ENCODE results near the gene RALGAPB. TPM values are rescaled to one million over a fixed set of nuclear protein-coding genes. Genes with fewer than 3 reads are reported as not detected.

Gene RALGAPB
- polyA plus RNA-seq, 2 of the 4 experiments (the other 2 are of a cell fraction), result 15.1 to 35.9 TPM

DNA sequence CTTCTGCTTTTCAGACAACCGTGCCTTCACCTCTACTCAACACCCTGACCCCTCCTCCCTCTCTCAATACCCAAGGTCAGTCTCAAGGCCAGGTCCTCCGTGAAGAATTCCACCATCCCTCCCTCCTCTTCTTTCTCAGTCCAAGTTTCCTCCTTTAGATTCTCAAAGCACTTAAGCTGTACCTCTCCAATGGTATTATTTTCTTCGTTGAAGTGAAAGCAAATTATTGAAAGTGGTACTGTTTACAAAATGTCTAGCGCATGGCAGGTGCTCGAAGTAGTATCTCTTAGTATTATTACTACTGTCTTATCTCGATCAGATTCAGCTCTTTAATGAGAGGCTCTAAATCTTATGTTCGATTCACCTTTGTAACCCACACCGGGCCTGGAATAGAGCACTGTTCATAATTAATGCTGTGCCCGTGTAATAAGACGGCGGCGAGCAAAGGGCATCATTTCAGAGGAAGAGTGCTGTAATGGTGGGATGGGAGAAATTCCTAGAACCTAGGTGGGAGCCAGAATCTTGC, 593 bp upstream of the RALGAPB start:
- WGBS (ENCODE audit: missing lambda C conversion rate), result 25% methylated on average over 12 of the region's 12 CpGs
- no peak for FAIRE-seq

DNA sequence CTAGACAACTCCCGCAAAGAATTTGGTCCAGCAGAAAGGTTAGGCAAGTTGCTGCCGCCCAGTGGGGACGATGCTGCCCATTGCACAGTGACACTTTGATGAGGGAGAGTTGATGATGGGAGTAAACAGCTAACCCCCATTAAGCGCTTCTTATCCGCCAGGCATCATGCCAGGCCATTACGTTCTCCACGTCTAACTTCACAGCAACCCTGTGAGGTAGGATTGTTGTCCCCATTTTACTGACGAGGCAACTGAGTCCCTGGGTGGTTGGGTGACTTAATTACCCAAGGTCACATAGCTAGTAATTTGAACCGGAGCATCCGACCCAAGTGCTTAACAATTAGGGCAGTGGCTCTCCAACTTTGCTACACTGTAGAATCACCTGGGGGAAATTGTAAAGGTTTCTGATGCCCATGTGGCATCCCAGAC, 738 bp downstream of the RALGAPB start:
- ChIA-PET POLR2A (interaction anchor here (1.2 to 2.0 kb wide), 4 partner anchors 16 to 111 kb away, joined by 3 to 30 read pairs (median 14); partner anchors contain the start of gene SNHG17), CTCF (interaction anchor here (0.7 to 11.1 kb wide), 11 partner anchors 11 to 489 kb away, joined by 3 to 110 read pairs (median 5); partner anchors contain the start of genes DHX35 and SNHG17)
- FAIRE-seq (no peak), DNase-seq (ENCODE audit: low read depth in 1 of 2, low spot score in 1 of 2) (peak in 1 of 2 experiments; percentile 25), ATAC-seq (no peak; a peak in 1 of 6 replicates)
- Histone ChIP-seq H3K9me3 (no peaks in the 10 kb centered on the region), H3K4me2 (peak overlapping the region; percentile 89), H3K27ac (peak overlapping the region; percentile 87 to 93), H3K4me3 (peak overlapping the region; percentile 89), H3K4me1 (peaks cover 18% of the 10 kb centered on the region)
- TF ChIP-seq ESRRA (IDR thresholded peaks at IDR 0.05; ENCODE audit: borderline replicate concordance, low read length), result 0 out of 2 replicates have a peak, but pooled peaks have one; percentile 29
- TF ChIP-seq, protein P1, sequence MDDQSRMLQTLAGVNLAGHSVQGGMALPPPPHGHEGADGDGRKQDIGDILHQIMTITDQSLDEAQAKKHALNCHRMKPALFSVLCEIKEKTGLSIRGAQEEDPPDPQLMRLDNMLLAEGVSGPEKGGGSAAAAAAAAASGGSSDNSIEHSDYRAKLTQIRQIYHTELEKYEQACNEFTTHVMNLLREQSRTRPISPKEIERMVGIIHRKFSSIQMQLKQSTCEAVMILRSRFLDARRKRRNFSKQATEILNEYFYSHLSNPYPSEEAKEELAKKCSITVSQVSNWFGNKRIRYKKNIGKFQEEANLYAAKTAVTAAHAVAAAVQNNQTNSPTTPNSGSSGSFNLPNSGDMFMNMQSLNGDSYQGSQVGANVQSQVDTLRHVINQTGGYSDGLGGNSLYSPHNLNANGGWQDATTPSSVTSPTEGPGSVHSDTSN (IDR thresholded peaks at IDR 0.05), result no peak
- TF ChIP-seq KDM1A (IDR thresholded peaks at IDR 0.05; ENCODE audit: low read depth), result peak; percentile 31; the same call in 1 of the 2 replicates
- no peak for TF ChIP-seq EP300 (IDR thresholded peaks at IDR 0.05)
- no peak for TF ChIP-seq EHMT2 (IDR thresholded peaks at IDR 0.05; ENCODE audit: low read depth)
- 6% methylated on average over 10 of the region's 10 CpGs for WGBS (ENCODE audit: missing lambda C conversion rate)

More for the DNA sequence above, 593 bp upstream of the RALGAPB start:
- Histone ChIP-seq H3K27ac (peak overlapping the region; percentile 68 to 74), H3K4me1 (peaks cover 18% of the 10 kb centered on the region), H3K9me3 (no peaks in the 10 kb centered on the region), H3K4me2 (peak overlapping the region; percentile 76), H3K4me3 (peak overlapping the region; percentile 89)
- POLR2A ChIA-PET, result interaction anchor here (0.9 to 2.0 kb wide), 8 partner anchors 12 to 113 kb away, joined by 3 to 30 read pairs (median 4); partner anchors contain the start of gene SNHG17
- DNase-seq (ENCODE audit: low read depth in 1 of 2, low spot score in 1 of 2) (no peak), ATAC-seq (no peak; a peak in 4 of 6 replicates)
- TF ChIP-seq NR3C1 (IDR thresholded peaks at IDR 0.05) (no peak), KDM1A (IDR thresholded peaks at IDR 0.05; ENCODE audit: low read depth) (no peak), RAD21 (conservative IDR thresholded peaks at IDR 0.05 in 1 of 2, IDR thresholded peaks at IDR 0.05 in 1 of 2) (no peak), MAFK (IDR thresholded peaks at IDR 0.05; ENCODE audit: partially characterized antibody) (no peak)
- TF ChIP-seq, protein P2, sequence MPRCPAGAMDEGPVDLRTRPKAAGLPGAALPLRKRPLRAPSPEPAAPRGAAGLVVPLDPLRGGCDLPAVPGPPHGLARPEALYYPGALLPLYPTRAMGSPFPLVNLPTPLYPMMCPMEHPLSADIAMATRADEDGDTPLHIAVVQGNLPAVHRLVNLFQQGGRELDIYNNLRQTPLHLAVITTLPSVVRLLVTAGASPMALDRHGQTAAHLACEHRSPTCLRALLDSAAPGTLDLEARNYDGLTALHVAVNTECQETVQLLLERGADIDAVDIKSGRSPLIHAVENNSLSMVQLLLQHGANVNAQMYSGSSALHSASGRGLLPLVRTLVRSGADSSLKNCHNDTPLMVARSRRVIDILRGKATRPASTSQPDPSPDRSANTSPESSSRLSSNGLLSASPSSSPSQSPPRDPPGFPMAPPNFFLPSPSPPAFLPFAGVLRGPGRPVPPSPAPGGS (IDR thresholded peaks at IDR 0.05), result no peak
- TF ChIP-seq, protein P3, sequence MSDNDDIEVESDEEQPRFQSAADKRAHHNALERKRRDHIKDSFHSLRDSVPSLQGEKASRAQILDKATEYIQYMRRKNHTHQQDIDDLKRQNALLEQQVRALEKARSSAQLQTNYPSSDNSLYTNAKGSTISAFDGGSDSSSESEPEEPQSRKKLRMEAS (IDR thresholded peaks at IDR 0.05), result no peak
- CTCF ChIA-PET, result interaction anchor here (0.7 to 11.1 kb wide), 18 partner anchors 9 to 152 kb away, joined by 3 to 110 read pairs (median 4); partner anchors contain the start of gene SNHG17

DNA sequence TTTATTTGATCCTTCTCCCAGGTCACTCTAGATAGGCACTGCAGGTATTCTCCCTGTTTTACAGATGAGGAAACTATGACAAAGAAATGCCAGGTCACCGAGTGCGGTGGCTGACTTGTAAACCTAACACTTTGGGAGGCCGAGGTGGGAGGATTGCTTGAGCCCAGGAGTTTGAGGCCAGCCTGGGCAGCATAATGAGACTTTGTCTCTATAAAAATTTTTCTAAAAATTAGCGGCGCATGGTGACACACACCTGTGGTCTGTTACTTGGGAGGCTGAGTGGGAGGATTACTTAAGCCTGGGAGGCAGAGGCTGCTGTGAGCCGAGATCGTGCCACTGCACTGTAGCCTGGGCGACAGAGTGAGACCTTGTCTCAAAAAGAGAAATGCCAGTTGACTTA, 5.1 kb downstream of the RALGAPB start:
- Histone ChIP-seq H3K9me3 (no peaks in the 10 kb centered on the region), H3K4me1 (peaks cover 13% of the 10 kb centered on the region), H3K27ac (no peak overlapping the region), H3K4me3 (no peak overlapping the region), H3K4me2 (no peak overlapping the region)
- CTCF ChIA-PET, result interaction anchor here (0.6 to 2.0 kb wide), 3 partner anchors 31 to 54 kb away, joined by 3 to 8 read pairs (median 5); partner anchors contain the start of gene SNHG17
- no peak for TF ChIP-seq FOXS1 (CRISPR knock-in tag; IDR thresholded peaks at IDR 0.05)
- no peak for TF ChIP-seq SREBF2 (IDR thresholded peaks at IDR 0.05)
- TF ChIP-seq CEBPB (IDR thresholded peaks at IDR 0.05), result no peak
- TF ChIP-seq SMC3 (IDR thresholded peaks at IDR 0.05), result no peak
- 92% methylated on average over 8 of the region's 8 CpGs for WGBS (ENCODE audit: missing lambda C conversion rate)
- ATAC-seq (no peak), FAIRE-seq (no peak), DNase-seq (ENCODE audit: low read depth in 1 of 2, low spot score in 1 of 2) (no peak)
- POLR2A ChIA-PET, result no interaction called here

DNA sequence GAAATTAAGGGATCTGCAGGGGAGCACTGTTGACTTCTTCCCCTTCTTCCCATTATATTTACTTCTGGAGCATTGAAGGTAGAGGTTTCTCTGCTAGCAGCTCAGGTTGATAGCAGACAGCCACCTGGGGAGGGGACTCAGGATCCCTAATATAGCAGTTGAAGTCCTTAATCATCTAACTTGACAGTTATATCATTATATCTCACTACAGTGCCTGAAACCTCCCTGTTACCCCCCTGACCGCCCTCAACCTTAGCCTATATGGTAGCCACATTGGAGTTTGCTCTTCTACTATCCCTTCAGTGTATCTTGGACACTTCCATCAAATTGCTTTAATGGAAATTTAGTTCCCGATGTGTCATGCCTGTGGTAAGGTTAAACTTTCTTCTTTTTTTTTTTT, 7.0 kb downstream of the RALGAPB start:
- no peak overlapping the region for H3K4me3 ChIP-seq
- no peak for TF ChIP-seq FOSL2 (IDR thresholded peaks at IDR 0.05)
- no peak for TF ChIP-seq FOSL2 (CRISPR knock-in tag; IDR thresholded peaks at IDR 0.05)
- TF ChIP-seq, protein P4, sequence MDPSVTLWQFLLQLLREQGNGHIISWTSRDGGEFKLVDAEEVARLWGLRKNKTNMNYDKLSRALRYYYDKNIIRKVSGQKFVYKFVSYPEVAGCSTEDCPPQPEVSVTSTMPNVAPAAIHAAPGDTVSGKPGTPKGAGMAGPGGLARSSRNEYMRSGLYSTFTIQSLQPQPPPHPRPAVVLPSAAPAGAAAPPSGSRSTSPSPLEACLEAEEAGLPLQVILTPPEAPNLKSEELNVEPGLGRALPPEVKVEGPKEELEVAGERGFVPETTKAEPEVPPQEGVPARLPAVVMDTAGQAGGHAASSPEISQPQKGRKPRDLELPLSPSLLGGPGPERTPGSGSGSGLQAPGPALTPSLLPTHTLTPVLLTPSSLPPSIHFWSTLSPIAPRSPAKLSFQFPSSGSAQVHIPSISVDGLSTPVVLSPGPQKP (IDR thresholded peaks at IDR 0.05; ENCODE audit: low read depth, low read length), result no peak

More for the DNA sequence above, 7.0 kb downstream of the RALGAPB start:
- Histone ChIP-seq H3K4me1 (peaks cover 1% of the 10 kb centered on the region; the same call in 2 of the 3 replicates), H3K4me2 (no peak overlapping the region), H3K9me3 (no peaks in the 10 kb centered on the region), H3K27ac (no peak overlapping the region)
- 96% methylated on average over 2 of the region's 2 CpGs for WGBS (ENCODE audit: missing lambda C conversion rate)
- POLR2A ChIA-PET, result interaction anchor here (0.6 kb wide), 1 partner anchor 27 kb away, joined by 3 read pairs; no protein-coding TSS in a partner anchor
- FAIRE-seq (no peak), ATAC-seq (no peak), DNase-seq (ENCODE audit: low read depth in 1 of 2, low spot score in 1 of 2) (no peak)
- CTCF ChIA-PET, result interaction anchor here (0.6 to 2.0 kb wide), 3 partner anchors 33 to 493 kb away, joined by 3 to 8 read pairs (median 5); partner anchors contain the start of gene SNHG17

All from A549 (cell line).